H1 (cell line): ENCODE measurements around the gene OTUD1. TPM values are rescaled to one million over a fixed set of nuclear protein-coding genes. Genes with fewer than 3 reads are reported as not detected.

Experiments used
- CTCF ChIA-PET: fragments of 300-600 bp; sonication (Branson Sonifier 250); formaldehyde crosslinking; loops from one replicate; lab custom pipeline; 2021; ENCODE audit not compliant: partially characterized antibody; lab: Charles Lee
- POLR2A ChIA-PET: fragments of 300-600 bp; sonication (Branson Sonifier 250); formaldehyde crosslinking; loops from one replicate; lab custom pipeline; 2021; ENCODE audit warnings: inconsistent platforms; ENCODE audit not compliant: partially characterized antibody; lab: Charles Lee
- DNase-seq, 2 experiments: peaks; one replicate each; pipeline versions ENCODE4 v3.0.0 to v3.0.0-alpha.2; 2010 to 2022; ENCODE audit warnings: low spot score in 2 of 2, low read depth in 1 of 2, mixed read lengths in 1 of 2
- FAIRE-seq: peaks from 2 replicates; lab custom pipeline; 2011; peaks lifted over from hg19 to GRCh38; lab: Jason Lieb, UNC
- H2AFZ ChIP-seq: 2 replicates; pipeline ENCODE4 v1.8.1; 2012; ENCODE audit warnings: low read length, inconsistent platforms
- H2AK5ac ChIP-seq: 2 replicates; pipeline ENCODE4 v1.6.1; 2013; ENCODE audit warnings: low read depth, low read length
- H2BK120ac ChIP-seq: replicated peaks from 2 replicates; pipeline ENCODE3; 2013; ENCODE audit warnings: low read depth, low read length, inconsistent platforms
- H2BK12ac ChIP-seq: 2 replicates; pipeline ENCODE4 v1.6.1; 2013; ENCODE audit warnings: low read depth, low read length
- H2BK15ac ChIP-seq: 2 replicates; pipeline ENCODE4 v1.6.1; 2013; ENCODE audit warnings: low read length
- H2BK20ac ChIP-seq: 2 replicates; pipeline ENCODE4 v1.6.1; 2013; ENCODE audit warnings: low read length
- H2BK5ac ChIP-seq: 2 replicates; pipeline ENCODE4 v1.6.1; 2013; ENCODE audit warnings: low read depth, low read length
- H3K14ac ChIP-seq: 2 replicates; pipeline ENCODE4 v1.6.1; 2013; ENCODE audit warnings: inconsistent platforms; ENCODE audit not compliant: insufficient read length
- H3K18ac ChIP-seq: 2 replicates; pipeline ENCODE4 v1.6.1; 2013; ENCODE audit warnings: low read length; ENCODE audit errors: extremely low read depth
- H3K23ac ChIP-seq: 2 replicates; pipeline ENCODE4 v1.6.1; 2013; ENCODE audit warnings: inconsistent platforms; ENCODE audit not compliant: insufficient read length
- H3K23me2 ChIP-seq: 2 replicates; pipeline ENCODE4 v1.6.1; 2013; ENCODE audit warnings: low read depth, low read length
- H3K27ac ChIP-seq: 2 replicates; pipeline ENCODE4 v1.6.1; 2011; ENCODE audit warnings: low read depth, low read length, inconsistent platforms
- H3K27me3 ChIP-seq, 4 experiments: replicated peaks in 1 of 4; 1 replicate in 1 of 4; 2 replicates in 3 of 4; pipeline versions ENCODE4 v1.6.1 to v1.8.1; 2011 to 2013; ENCODE audit warnings: low read length in 3 of 4, mild to moderate bottlenecking in 3 of 4, inconsistent platforms in 2 of 4, mixed read lengths in 2 of 4, moderate library complexity in 1 of 4; ENCODE audit not compliant: control insufficient read depth in 3 of 4, insufficient read depth in 3 of 4; ENCODE audit errors: extremely low read depth in 1 of 4
- H3K36me3 ChIP-seq, 4 experiments: 2 replicates each; pipeline versions ENCODE4 v1.6.1 to v1.8.1; 2011 to 2013; ENCODE audit warnings: mild to moderate bottlenecking in 4 of 4, low read length in 3 of 4, moderate library complexity in 2 of 4, control low read depth in 1 of 4, inconsistent platforms in 1 of 4; ENCODE audit not compliant: insufficient read depth in 4 of 4, control insufficient read depth in 2 of 4
- H3K4ac ChIP-seq: replicated peaks from 2 replicates; pipeline ENCODE3; 2013; ENCODE audit warnings: low read length, low read depth, mixed read lengths, inconsistent platforms; ENCODE audit not compliant: insufficient read length
- H3K4me1 ChIP-seq, 4 experiments: replicated peaks in 1 of 4; 1 replicate in 1 of 4; 2 replicates in 3 of 4; pipeline versions ENCODE4 v1.6.1 to v1.8.1; 2011 to 2013; ENCODE audit warnings: low read length in 3 of 4, inconsistent platforms in 2 of 4, mixed read lengths in 1 of 4; ENCODE audit not compliant: insufficient read depth in 4 of 4, control insufficient read depth in 3 of 4
- H3K4me2 ChIP-seq, 2 experiments: 2 replicates each; pipeline versions ENCODE4 v1.6.1 to v1.8.1; 2011 to 2013; ENCODE audit warnings: low read depth in 2 of 2, low read length in 2 of 2, control low read depth in 1 of 2, inconsistent platforms in 1 of 2, mild to moderate bottlenecking in 1 of 2; ENCODE audit not compliant: insufficient read depth in 1 of 2
- H3K4me3 ChIP-seq, 4 experiments: fragments of 200-600, 300-600 bp in 1 of 4; sonication (generic), shearing (Covaris generic), sonication (Bioruptor Twin) in 1 of 4; 2 replicates each; pipeline versions ENCODE4 v1.5.1 to v1.8.1; 2011 to 2016; ENCODE audit warnings: low read length in 4 of 4, low read depth in 3 of 4, control low read depth in 2 of 4, inconsistent platforms in 2 of 4, mild to moderate bottlenecking in 2 of 4, mixed read lengths in 1 of 4, moderate library complexity in 1 of 4; ENCODE audit not compliant: insufficient read depth in 2 of 4; ENCODE audit errors: extremely low read depth in 1 of 4
- H3K56ac ChIP-seq: replicated peaks from 2 replicates; pipeline ENCODE3; 2013; ENCODE audit warnings: low read depth, mild to moderate bottlenecking, mixed read lengths, low read length, inconsistent platforms; ENCODE audit not compliant: insufficient read length
- H3K79me1 ChIP-seq: 2 replicates; pipeline ENCODE4 v1.6.1; 2013; ENCODE audit warnings: low read depth, low read length, control low read depth
- H3K79me2 ChIP-seq, 2 experiments: 2 replicates each; pipeline versions ENCODE4 v1.6.1 to v1.8.1; 2012 to 2013; ENCODE audit warnings: low read length in 2 of 2, mild to moderate bottlenecking in 2 of 2, inconsistent platforms in 1 of 2; ENCODE audit not compliant: insufficient read depth in 2 of 2, control insufficient read depth in 1 of 2
- H3K9ac ChIP-seq, 4 experiments: replicated peaks in 1 of 4; 1 replicate in 1 of 4; 2 replicates in 3 of 4; pipeline versions ENCODE4 v1.6.1 to v1.8.1; 2011 to 2013; ENCODE audit warnings: low read depth in 3 of 4, low read length in 3 of 4, control low read depth in 2 of 4, mild to moderate bottlenecking in 2 of 4, moderate library complexity in 2 of 4, inconsistent platforms in 1 of 4; ENCODE audit errors: extremely low read depth in 1 of 4
- H3K9me3 ChIP-seq, 2 experiments: 2 replicates each; pipeline versions ENCODE4 v1.6.1 to v1.8.1; 2012 to 2013; ENCODE audit warnings: mild to moderate bottlenecking in 2 of 2, moderate library complexity in 2 of 2, control low read depth in 1 of 2, inconsistent platforms in 1 of 2, low read depth in 1 of 2, low read length in 1 of 2, mixed read lengths in 1 of 2; ENCODE audit not compliant: insufficient read depth in 2 of 2
- H4K20me1 ChIP-seq, 2 experiments: replicated peaks in 1 of 2; 2 replicates each; pipeline versions ENCODE3 to v1.8.1; 2011 to 2013; ENCODE audit warnings: inconsistent platforms in 2 of 2, low read length in 2 of 2, mild to moderate bottlenecking in 1 of 2; ENCODE audit not compliant: insufficient read depth in 2 of 2, control insufficient read depth in 1 of 2
- H4K5ac ChIP-seq: 2 replicates; pipeline ENCODE4 v1.6.1; 2013; ENCODE audit warnings: low read length, low read depth, mixed read lengths, inconsistent platforms; ENCODE audit not compliant: insufficient read length
- H4K8ac ChIP-seq: 2 replicates; pipeline ENCODE4 v1.8.0; 2013; ENCODE audit warnings: mild to moderate bottlenecking, moderate library complexity, low read length, inconsistent platforms; ENCODE audit not compliant: insufficient read depth; ENCODE audit errors: extremely low read depth
- H4K91ac ChIP-seq: replicated peaks from 2 replicates; pipeline ENCODE3; 2013; ENCODE audit warnings: low read length, mixed read lengths, inconsistent platforms; ENCODE audit not compliant: insufficient read length
- ASH2L ChIP-seq: fragments of 200-600, 300-600 bp; sonication (generic); IDR thresholded peaks from one replicate; pipeline ENCODE4 v1.7.1; 2017; ENCODE audit warnings: low read length
- BACH1 ChIP-seq: IDR thresholded peaks from 2 replicates; pipeline ENCODE4 v1.6.1; 2012; ENCODE audit warnings: low read length, improper control_type of control experiment
- BCL11A ChIP-seq, 2 experiments: IDR thresholded peaks; one replicate each; pipeline ENCODE4 v1.6.1; 2011; ENCODE audit warnings: low read depth in 2 of 2, low read length in 2 of 2, mild to moderate bottlenecking in 2 of 2
- CHD2 ChIP-seq: IDR thresholded peaks from 2 replicates; pipeline ENCODE4 v1.6.1; 2012; ENCODE audit warnings: low read length, improper control_type of control experiment
- CREB1 ChIP-seq: IDR thresholded peaks from 2 replicates; pipeline ENCODE4 v1.6.1; 2012; ENCODE audit warnings: inconsistent platforms
- KDM5A ChIP-seq: fragments of 200-600 bp; IDR thresholded peaks from 2 replicates; pipeline ENCODE4 v1.7.1; 2012; ENCODE audit warnings: mild to moderate bottlenecking, low read length, inconsistent platforms, mixed read lengths
- POLR2A ChIP-seq, 2 experiments: IDR thresholded peaks; 1 replicate in 1 of 2; 2 replicates in 1 of 2; pipeline ENCODE4 v1.6.1; 2011; ENCODE audit warnings: low read depth in 2 of 2, low read length in 2 of 2, mild to moderate bottlenecking in 2 of 2; ENCODE audit errors: control extremely low read depth in 1 of 2
- SAP30 ChIP-seq: fragments of 300-600 bp; sonication (generic); IDR thresholded peaks from 2 replicates; pipeline ENCODE4 v1.7.1; 2012; ENCODE audit warnings: low read length, moderate library complexity, mild to moderate bottlenecking, inconsistent platforms; ENCODE audit not compliant: insufficient read depth, insufficient replicate concordance
- SRF ChIP-seq: IDR thresholded peaks from 2 replicates; pipeline ENCODE4 v1.6.1; 2011; ENCODE audit warnings: mild to moderate bottlenecking, low read depth, low read length, moderate library complexity
- USF2 ChIP-seq: IDR thresholded peaks from 2 replicates; pipeline ENCODE4 v1.6.1; 2011; ENCODE audit warnings: low read length, improper control_type of control experiment
- YY1 ChIP-seq: IDR thresholded peaks from 2 replicates; pipeline ENCODE4 v1.6.1; 2011; ENCODE audit warnings: low read depth, mild to moderate bottlenecking, low read length
- WGBS, 2 experiments: shearing (Covaris generic) in 1 of 2; methylation state at CpG; one replicate each; pipeline versions ENCODE4 v1.1.6 to v1.1.7; 2013 to 2015; ENCODE audit warnings: low lambda C conversion rate in 2 of 2, mixed read lengths in 2 of 2, inconsistent platforms in 1 of 2, low coverage in 1 of 2, missing lambda C conversion rate in 1 of 2; ENCODE audit not compliant: insufficient replicate concordance in 2 of 2, insufficient coverage in 1 of 2, insufficient read length in 1 of 2; ENCODE audit errors: extremely low coverage in 1 of 2, missing lambda C conversion rate in 1 of 2; 5-methylcytosine and 5-hydroxymethylcytosine counted together
- polyA plus RNA-seq, 7 experiments: library from polyadenylated mRNA; depleted of rRNA in 3 of 7; stranded (reverse) in 5 of 7; unstranded in 2 of 7; fragments of >200 nt in 5 of 7; fragments of 200-250 nt in 2 of 7; gene quantifications; 1 replicate in 5 of 7; 2 replicates in 1 of 7; 4 replicates in 1 of 7; pipeline versions ENCODE4 v1.2.1 to v1.2.3, GENCODE V29; 2011 to 2013; ENCODE audit warnings: missing spikeins in 2 of 7, mixed read lengths in 2 of 7
- total RNA-seq: library from RNA; stranded (reverse); fragmentation: NEBNext Ultra II Directional; extraction: Animal tissue kit (Norgen Biotek cat#: 25700); gene quantifications from 2 replicates; pipeline ENCODE4 v1.2.1, GENCODE V29; 2021

The OTUD1 gene
- total and polyA plus RNA-seq, 2 of the 8 experiments (the other 6 are each of a cell fraction or from before 2014, with no cell fraction given) = 1.3 to 7.1 TPM

- Histone ChIP-seq H2BK15ac (no peak overlapping the region), H3K23ac (no peak overlapping the region), H3K27me3 (peaks cover 0 to 3% (median 0%) of the 10 kb centered on the region in 4 experiments; a peak in 1 of 7 replicates), H4K8ac (no peak overlapping the region), H4K91ac (no peak overlapping the region), H3K79me1 (no peaks in the 10 kb centered on the region), H3K79me2 (peaks cover 0 to 20% of the 10 kb centered on the region in 2 experiments; a peak in 2 of 4 replicates), H3K4me1 (peaks cover 0 to 6% (median 3%) of the 10 kb centered on the region in 4 experiments; a peak in 5 of 7 replicates), H3K56ac (no peak overlapping the region), H3K36me3 (no peaks in the 10 kb centered on the region), H3K4ac (no peak overlapping the region), H4K20me1 (peaks cover 2 to 3% of the 10 kb centered on the region in 2 experiments), H2BK5ac (no peak overlapping the region), H2BK120ac (no peak overlapping the region), H3K9me3 (no peaks in the 10 kb centered on the region), H3K18ac (no peak overlapping the region), H3K9ac (no peak overlapping the region), H3K4me2 (no peak overlapping the region; a peak in 1 of 4 replicates), H2AFZ (no peak overlapping the region), H2BK20ac (no peak overlapping the region), H2BK12ac (no peak overlapping the region), H2AK5ac (no peak overlapping the region), H4K5ac (no peak overlapping the region), H3K14ac (no peak overlapping the region), H3K23me2 (peaks cover 9% of the 10 kb centered on the region; the same call in 1 of the 2 replicates), H3K27ac (no peak overlapping the region), H3K4me3 (no peak overlapping the region)
- WGBS, 2 experiments = 84% methylated on average over 2 of the region's 2 CpGs; no CpG with 5 or more reads in 1 of the 2 experiments
- FAIRE-seq (no peak), DNase-seq (no peak)
- ChIA-PET POLR2A (interaction anchor here (0.8 to 1.2 kb wide), 2 partner anchors 10 to 16 kb away, joined by 3 read pairs; no protein-coding TSS in a partner anchor), CTCF (interaction anchor here (1.0 to 1.3 kb wide), 3 partner anchors 10 to 139 kb away, joined by 3 read pairs; no protein-coding TSS in a partner anchor)
- TF ChIP-seq KDM5A = no peak
- TF ChIP-seq BCL11A (IDR thresholded peaks at IDR 0.05; ENCODE audit: low read depth in 2 of 2, low read length in 2 of 2) = no peak
- no peak for TF ChIP-seq POLR2A (IDR thresholded peaks at IDR 0.05; ENCODE audit: control extremely low read depth in 1 of 2, low read depth in 2 of 2, low read length in 2 of 2)
- no peak for TF ChIP-seq USF2
- no peak for TF ChIP-seq CREB1
- TF ChIP-seq YY1 = no peak
- TF ChIP-seq BACH1 = no peak
- no peak for TF ChIP-seq SAP30
- no peak for TF ChIP-seq CHD2
- TF ChIP-seq ASH2L = no peak
- TF ChIP-seq SRF = no peak
Measured at GRCh38 chr10:23442936-23443335, 4.1 kb downstream of the OTUD1 start.
